A673 (cell line): Measurements from ENCODE around the gene SMIM28. TPM values are rescaled to one million over a fixed set of nuclear protein-coding genes. Genes with fewer than 3 reads are reported as not detected.

Experiments
- BruUV-seq: library from RNA; stranded (reverse); fragments of 400-500 nt; replicated peaks from 2 replicates; lab custom pipeline; 2021; lab: Mats Ljungman, UMichigan
- CTCF ChIA-PET: fragments of 300-600 bp; sonication (Branson Sonifier 250); formaldehyde crosslinking; loops from one replicate; lab custom pipeline; 2022; ENCODE audit warnings: antibody characterized with exemption; lab: Charles Lee
- POLR2A ChIA-PET: fragments of 300-600 bp; sonication (Branson Sonifier 250); formaldehyde crosslinking; loops from one replicate; lab custom pipeline; 2022; ENCODE audit warnings: antibody characterized with exemption; ENCODE audit not compliant: low non-redundant PET; lab: Charles Lee
- DNase-seq: peaks from one replicate; pipeline ENCODE4 v3.0.0-alpha.2; 2015; ENCODE audit warnings: low spot score
- H3K27ac ChIP-seq: fragments of 200-600 bp; sonication (generic); 2 replicates; pipeline ENCODE4 v1.5.1; 2016; ENCODE audit warnings: mixed run types, low read depth, mild to moderate bottlenecking, mixed read lengths, antibody characterized with exemption, low read length; ENCODE audit not compliant: poor library complexity, severe bottlenecking
- H3K27me3 ChIP-seq: fragments of 200-600 bp; sonication (generic); replicated peaks from 2 replicates; pipeline ENCODE4 v1.6.1; 2017; ENCODE audit warnings: mixed run types, low read depth, mild to moderate bottlenecking, mixed read lengths, antibody characterized with exemption, low read length; ENCODE audit not compliant: insufficient read depth, poor library complexity
- H3K36me3 ChIP-seq: fragments of 200-600 bp; sonication (generic); 2 replicates; pipeline ENCODE4 v1.6.1; 2016; ENCODE audit warnings: mixed run types, mild to moderate bottlenecking, mixed read lengths, antibody characterized with exemption, low read length; ENCODE audit not compliant: insufficient read depth, poor library complexity, severe bottlenecking
- H3K4me1 ChIP-seq: fragments of 200-600 bp; sonication (generic); 2 replicates; pipeline ENCODE4 v1.6.1; 2017; ENCODE audit warnings: mixed run types, mild to moderate bottlenecking, mixed read lengths, antibody characterized with exemption, low read length; ENCODE audit not compliant: insufficient read depth, poor library complexity, severe bottlenecking
- H3K4me3 ChIP-seq: fragments of 200-600 bp; sonication (generic); 2 replicates; pipeline ENCODE4 v1.5.1; 2016; ENCODE audit warnings: low read depth, mixed run types, mild to moderate bottlenecking, mixed read lengths, low read length; ENCODE audit not compliant: poor library complexity, severe bottlenecking
- H3K9me3 ChIP-seq: fragments of 200-600 bp; sonication (generic); 2 replicates; pipeline ENCODE4 v1.6.1; 2016; ENCODE audit warnings: mixed run types, low read depth, mild to moderate bottlenecking, mixed read lengths, antibody characterized with exemption, low read length; ENCODE audit not compliant: poor library complexity, severe bottlenecking
- CTCF ChIP-seq: fragments of 300-800, 200-600 bp; sonication (generic); conservative IDR thresholded peaks from 2 replicates; pipeline ENCODE4 v1.5.1; 2017; ENCODE audit warnings: low read depth, mild to moderate bottlenecking, antibody characterized with exemption, low read length, moderate library complexity, mixed read lengths
- EZH2 ChIP-seq: fragments of 200-600 bp; sonication (generic); IDR thresholded peaks from 2 replicates; pipeline ENCODE4 v1.6.1; 2017; ENCODE audit warnings: borderline replicate concordance, low read depth, mild to moderate bottlenecking, mixed read lengths, antibody characterized with exemption, low read length; ENCODE audit not compliant: poor library complexity, severe bottlenecking
- intact Hi-C: fragments of 100-400 bp; cut with micrococcal nuclease; formaldehyde crosslinking; loops from one replicate; pipeline ENCODE4 v1.10.0; 2022; ENCODE audit not compliant: unreplicated experiment
- total RNA-seq: library from RNA; stranded (reverse); gene quantifications from 2 replicates; pipeline ENCODE4 v1.2.3, GENCODE V29; 2021

Gene SMIM28
- total RNA-seq, 1 experiment from 2014 or later = not detected

DNA sequence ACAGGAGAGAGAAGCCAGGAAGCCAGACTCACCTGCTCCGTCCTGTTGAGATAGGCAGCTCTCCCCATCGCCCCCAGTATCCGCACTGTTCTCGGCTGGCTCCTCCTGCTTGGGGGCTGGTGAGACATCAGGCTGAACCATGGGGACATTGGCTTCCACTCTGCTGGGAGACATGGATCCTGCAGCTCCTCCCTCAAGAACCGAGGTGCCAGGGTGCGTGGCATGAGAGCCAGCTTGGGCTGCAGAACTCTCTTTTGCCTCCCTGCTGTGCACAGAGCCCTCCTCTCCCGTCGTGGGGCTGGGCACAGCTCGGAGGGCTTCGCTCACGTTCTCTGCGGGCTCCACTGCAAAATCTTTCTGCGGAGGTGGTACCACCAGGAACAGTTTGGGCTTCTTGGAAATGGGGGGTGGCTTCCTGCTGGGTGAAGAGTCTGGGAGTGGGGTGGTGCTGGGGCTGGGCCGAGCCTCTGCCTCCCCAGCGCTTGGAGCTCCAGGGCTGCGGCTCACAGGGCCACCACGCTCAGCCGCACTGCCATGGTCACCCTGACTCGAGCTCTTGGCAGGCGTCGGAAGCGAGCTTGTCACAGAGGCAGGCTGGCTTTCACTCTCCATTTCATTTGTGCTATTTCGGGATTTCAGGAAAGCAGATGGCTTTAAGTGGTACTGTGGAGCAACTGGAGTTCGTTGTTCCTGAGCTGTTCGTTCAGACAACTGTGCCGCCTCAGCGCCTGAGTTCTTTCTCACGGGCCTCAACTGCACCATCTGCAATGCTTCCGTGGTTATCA is 52.8 kb downstream of the SMIM28 start:
- BruUV-seq = no TSS peak
- intact Hi-C loops = no loop called here
- Histone ChIP-seq H3K4me3 (no peak overlapping the region), H3K9me3 (no peaks in the 10 kb centered on the region), H3K27me3 (no peaks in the 10 kb centered on the region), H3K27ac (no peak overlapping the region), H3K36me3 (no peaks in the 10 kb centered on the region), H3K4me1 (no peaks in the 10 kb centered on the region)
- CTCF ChIA-PET = no interaction called here
- TF ChIP-seq CTCF (no peak), EZH2 (no peak)
- no peak for DNase-seq
- POLR2A ChIA-PET = no interaction called here

DNA sequence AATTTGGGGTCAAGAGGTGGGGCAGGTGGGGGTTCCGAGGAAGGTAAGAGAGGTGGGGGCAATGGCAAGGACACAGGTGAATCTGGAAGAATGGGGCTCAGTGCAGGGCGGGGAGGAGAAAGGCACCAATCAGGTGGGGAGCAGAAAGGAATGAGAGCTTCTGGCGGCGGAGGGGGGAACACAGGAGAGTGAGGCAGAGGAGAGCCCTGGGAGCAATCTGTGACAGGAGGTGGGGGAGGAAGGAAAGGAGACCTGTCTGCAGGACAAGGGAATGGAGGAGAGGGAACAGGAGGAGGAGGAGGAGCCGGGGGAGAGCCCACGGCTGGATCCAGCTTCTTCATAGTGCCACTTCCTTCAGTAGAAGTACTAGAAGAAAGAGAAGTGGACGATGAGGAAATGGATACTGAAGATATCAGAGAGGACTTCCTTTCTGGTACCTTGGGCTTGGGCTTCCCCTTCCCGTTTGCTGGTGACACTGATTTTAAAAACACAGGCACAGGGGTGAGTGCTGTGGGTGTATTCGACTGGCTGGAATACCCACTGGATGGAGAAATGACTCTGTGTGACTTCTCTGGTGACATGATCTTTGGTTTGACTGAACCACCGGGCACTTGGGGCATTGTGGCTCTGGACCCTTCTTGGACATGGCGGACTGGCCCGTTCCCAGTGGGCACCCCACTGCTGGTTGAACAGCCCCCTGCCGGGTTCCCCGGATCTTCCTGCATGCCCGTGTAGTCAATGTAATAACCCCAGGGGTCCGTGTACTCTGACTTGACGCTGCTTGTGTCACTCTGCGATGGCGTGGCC is 53.8 kb downstream of the SMIM28 start:
- no peaks in the 10 kb centered on the region for H3K4me1 ChIP-seq
- no peak overlapping the region for H3K27ac ChIP-seq
- CTCF ChIA-PET = no interaction called here
- no peak for DNase-seq
- no peaks in the 10 kb centered on the region for H3K36me3 ChIP-seq
- no peak for TF ChIP-seq CTCF
- TF ChIP-seq EZH2 = no peak
- intact Hi-C loops = no loop called here
- no peak overlapping the region for H3K4me3 ChIP-seq
- no peaks in the 10 kb centered on the region for H3K27me3 ChIP-seq
- POLR2A ChIA-PET = no interaction called here
- no peaks in the 10 kb centered on the region for H3K9me3 ChIP-seq
- BruUV-seq = no TSS peak

DNA sequence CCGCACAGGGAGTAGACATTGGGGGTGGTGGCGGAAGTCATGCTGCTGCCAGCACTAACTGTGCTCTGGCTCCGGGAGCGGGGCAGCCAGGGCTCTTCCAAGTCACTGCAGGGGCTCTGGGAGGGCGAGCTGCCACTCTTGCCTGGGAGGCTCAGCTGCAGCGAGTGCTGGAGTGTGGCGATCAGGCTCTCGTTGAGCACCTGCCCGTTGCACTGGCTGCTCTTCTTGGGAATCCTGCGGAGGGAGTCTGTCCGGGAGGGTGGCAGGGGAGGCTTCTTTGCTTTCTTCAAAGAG is 54.3 kb downstream of the SMIM28 start:
- intact Hi-C loops = no loop called here
- CTCF ChIA-PET = no interaction called here
- H3K4me3 ChIP-seq = no peak overlapping the region
- BruUV-seq = no TSS peak
- DNase-seq = no peak
- POLR2A ChIA-PET = no interaction called here
- no peaks in the 10 kb centered on the region for H3K27me3 ChIP-seq
- no peak overlapping the region for H3K27ac ChIP-seq
- H3K4me1 ChIP-seq = no peaks in the 10 kb centered on the region
- no peaks in the 10 kb centered on the region for H3K9me3 ChIP-seq
- TF ChIP-seq CTCF = no peak
- TF ChIP-seq EZH2 = no peak
- H3K36me3 ChIP-seq = no peaks in the 10 kb centered on the region

Other genes starting within 250 kb of the SMIM28 start
- 0.61 and 0.71 TPM in 2 replicates for gene ARFGEF3, start 216.0 kb upstream of the SMIM28 start, total RNA-seq
- gene PBOV1, start 159.4 kb upstream of the SMIM28 start, total RNA-seq = not detected in 2 replicates
- gene HEBP2, start 26.3 kb downstream of the SMIM28 start, total RNA-seq = 8.7 and 14.7 TPM in 2 replicates
- 29.5 and 33.1 TPM in 2 replicates for gene NHSL1, start 121.6 kb downstream of the SMIM28 start, total RNA-seq